Activated CD4-positive, alpha-beta T cell treated with anti-CD3 and anti-CD28 coated beads for 4 hours (primary cell): ENCODE measurements around the gene TRIM10.
"Not testable (repeated sequence)": the region's sequence is repeated elsewhere in the genome, so short reads cannot be mapped to it uniquely, and the experiment has no call there.

ENCODE experiments used
- DNase-seq, 2 donors: peaks; one replicate each; pipeline ENCODE4 v3.0.0-alpha.2; 2020

Gene TRIM10

GRCh38 chr6:30127238-30128093, 33.5 kb downstream of the TRIM10 start:
- no peak for DNase-seq

- no peak for DNase-seq
These were observed 38.5 kb downstream of the TRIM10 start for GRCh38 chr6:30122515-30122914.

- no peak for DNase-seq
These were observed 39.3 kb downstream of the TRIM10 start for GRCh38 chr6:30121446-30122366.

- DNase-seq = not testable (repeated sequence)
These were observed 42.3 kb downstream of the TRIM10 start for GRCh38 chr6:30118691-30119090.

GRCh38 chr6:30116724-30117123, 44.3 kb downstream of the TRIM10 start:
- no peak for DNase-seq

DNA sequence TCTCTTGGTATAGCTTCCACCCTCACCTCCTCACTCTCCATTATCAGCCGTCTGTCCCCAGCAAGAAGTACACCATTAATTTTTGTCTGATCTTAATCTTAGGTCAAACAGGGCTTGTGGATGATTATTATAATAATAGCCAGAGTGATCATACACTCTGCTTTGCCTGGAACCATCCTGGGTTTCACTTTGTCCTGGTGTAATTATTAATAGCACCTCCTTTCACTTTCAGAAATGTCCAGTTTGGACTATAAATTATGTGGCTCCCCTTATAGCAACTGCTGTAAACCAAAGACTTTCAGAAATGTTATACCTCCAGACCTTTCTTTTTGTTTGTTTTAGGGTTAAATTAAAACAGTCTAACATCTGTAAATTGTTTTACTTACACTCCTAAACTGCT, 47.2 kb downstream of the TRIM10 start:
- no peak for DNase-seq

- no peak for DNase-seq
These were observed 47.8 kb downstream of the TRIM10 start, which contains the start of gene TRIM31 for GRCh38 chr6:30113003-30113759. Gene TRIM31 (minus strand): TSS chr6:30113090. CDS start chr6:30112805, 285 bp downstream.

- no peak for DNase-seq
These were observed 48.5 kb downstream of the TRIM10 start for GRCh38 chr6:30112402-30112994.

DNA sequence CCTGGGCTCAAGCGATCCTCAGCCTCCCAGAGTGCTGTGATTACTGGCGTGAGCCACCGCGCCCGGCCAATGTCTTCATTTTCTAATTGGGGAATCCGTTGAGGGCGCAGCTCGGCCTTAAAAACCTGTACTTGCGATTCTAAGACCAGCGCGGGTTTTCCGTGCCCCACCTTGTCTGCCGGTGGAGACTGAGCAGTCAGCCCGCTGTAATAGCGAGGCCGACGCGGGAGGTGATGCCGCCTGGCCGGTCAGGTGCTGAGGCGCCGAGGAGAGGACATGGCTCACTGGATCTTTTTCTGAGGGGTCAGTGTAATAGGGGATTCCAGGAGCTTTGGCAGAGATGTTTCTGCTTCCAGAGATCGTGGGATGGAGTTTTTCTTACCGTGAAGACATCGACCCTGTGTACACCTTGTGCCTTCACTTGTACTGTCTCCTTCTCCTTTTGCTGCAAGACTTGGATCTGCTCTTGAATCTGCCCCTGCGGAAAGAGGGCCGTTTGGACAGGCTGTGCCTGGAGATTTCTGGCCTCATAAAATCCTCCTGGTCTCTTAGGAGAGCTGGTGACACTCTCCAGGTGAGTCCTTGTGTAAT, 49.6 kb downstream of the TRIM10 start:
- no peak for DNase-seq

- no peak for DNase-seq
These were observed 56.4 kb downstream of the TRIM10 start for GRCh38 chr6:30104661-30105060.

- no peak for DNase-seq
These were observed 57.2 kb downstream of the TRIM10 start for GRCh38 chr6:30103872-30104179.

DNA sequence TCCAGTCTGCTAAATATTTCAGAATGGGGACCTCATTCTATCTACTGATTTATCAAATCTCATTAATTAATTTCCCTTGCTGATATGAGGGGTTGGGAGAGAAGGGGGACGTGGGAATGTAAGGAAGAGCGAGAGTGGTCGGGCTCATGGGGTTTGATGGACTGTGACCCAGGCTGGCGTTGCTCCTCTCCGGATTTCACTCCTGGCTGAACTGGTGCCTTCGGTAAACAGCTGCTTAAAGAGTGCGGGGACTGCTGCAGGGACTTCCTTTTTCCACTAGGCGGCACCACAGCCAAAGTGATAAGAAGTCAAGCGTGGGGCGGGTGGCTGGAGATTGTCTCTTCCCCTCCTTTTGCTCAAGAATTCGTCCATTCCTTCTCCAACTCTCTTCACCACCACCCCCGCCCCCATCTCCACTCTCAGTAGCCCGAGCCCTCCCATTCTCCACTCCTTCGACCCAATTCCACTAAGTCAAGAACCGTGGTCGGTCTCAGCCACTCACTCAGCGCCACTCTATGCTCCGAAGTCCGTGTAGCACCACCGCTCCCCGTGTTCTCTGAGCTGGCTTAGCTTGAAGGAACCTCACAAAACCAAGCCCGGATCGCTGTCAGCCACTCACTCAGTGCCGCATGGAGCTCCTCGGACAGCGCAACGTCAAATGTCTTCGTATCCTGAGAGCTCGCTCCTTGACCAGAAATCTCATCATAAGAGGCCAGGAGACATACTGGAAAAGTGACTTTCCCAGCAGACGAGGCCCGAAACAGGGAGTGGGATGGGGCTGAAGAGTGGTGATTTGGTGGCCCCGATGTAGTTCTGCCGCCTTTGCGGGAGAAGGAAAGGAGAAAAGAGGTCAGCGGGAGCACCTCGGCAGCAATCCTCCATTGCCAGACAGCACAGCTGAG, 57.8 kb downstream of the TRIM10 start:
- DNase-seq = peak; percentile 80 to 87

- DNase-seq = peak in 1 of 2 donors; percentile 11
These were observed 58.5 kb downstream of the TRIM10 start for GRCh38 chr6:30102414-30102969.
